ENCODE data around the gene ETV6.

The ETV6 gene

DNA sequence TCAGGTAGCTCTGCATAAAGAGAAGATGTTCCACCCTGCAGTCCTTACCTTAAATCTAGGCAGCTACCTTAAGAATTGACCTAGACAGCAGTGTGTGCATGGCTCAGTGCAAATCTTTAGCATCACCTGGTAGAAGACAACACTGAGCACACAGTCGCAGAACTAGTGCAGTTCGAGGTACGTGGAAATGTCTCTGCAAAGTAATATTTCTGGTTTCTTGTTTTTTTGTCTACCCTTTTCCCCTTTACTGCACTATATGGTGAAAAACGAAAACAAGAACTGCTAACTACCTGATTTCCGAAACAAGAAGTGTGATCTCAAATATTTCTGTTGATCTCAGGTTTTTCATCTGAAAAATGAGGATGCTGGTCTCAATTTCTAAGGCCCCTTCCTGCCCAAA is 82.5 kb downstream of the ETV6 start:
- Histone ChIP-seq H3K9ac (ENCODE audit: insufficient read length, low read depth) (no peak overlapping the region), H3K36me3 (ENCODE audit: insufficient read depth, insufficient read length, low read length) (peaks cover 8% of the 10 kb centered on the region), H3K27me3 (ENCODE audit: insufficient read depth, insufficient read length) (no peaks in the 10 kb centered on the region), H3K4me1 (ENCODE audit: insufficient read depth, insufficient read length) (no peaks in the 10 kb centered on the region), H3K9me3 (ENCODE audit: insufficient read depth, low read length) (no peaks in the 10 kb centered on the region), H3K4me3 (ENCODE audit: insufficient read length, low read depth) (no peak overlapping the region)
- no peak for DNase-seq (ENCODE audit: low read depth, low spot score)
- TF ChIP-seq YY1 (IDR thresholded peaks at IDR 0.05; ENCODE audit: insufficient read depth, insufficient read length) (no peak), ZNF274 (IDR thresholded peaks at IDR 0.05; ENCODE audit: low read depth, low read length) (no peak), SUZ12 (IDR thresholded peaks at IDR 0.05; ENCODE audit: extremely low read depth, insufficient read depth, insufficient read length) (no peak)

DNA sequence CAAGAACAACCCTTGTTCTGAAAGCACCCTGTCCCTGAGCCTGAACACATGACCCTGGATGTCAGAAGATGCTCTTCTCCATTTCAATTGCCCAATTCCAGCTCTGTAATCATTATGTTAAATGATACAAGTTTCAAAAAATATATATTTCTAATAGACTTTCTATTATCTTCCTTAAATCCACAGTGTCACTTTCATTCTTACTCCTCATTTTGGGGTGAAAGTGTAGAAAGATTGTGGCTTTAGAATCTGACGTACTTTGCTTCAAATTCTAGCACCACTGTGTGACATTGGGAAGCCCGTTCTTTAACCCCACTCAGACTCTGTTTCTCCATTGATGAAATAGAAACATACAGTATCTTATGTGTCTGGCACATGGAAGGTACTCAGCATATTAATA is 83.2 kb downstream of the ETV6 start:
- DNase-seq (ENCODE audit: low read depth, low spot score) = no peak
- Histone ChIP-seq H3K9ac (ENCODE audit: insufficient read length, low read depth) (no peak overlapping the region), H3K4me1 (ENCODE audit: insufficient read depth, insufficient read length) (no peaks in the 10 kb centered on the region), H3K27me3 (ENCODE audit: insufficient read depth, insufficient read length) (no peaks in the 10 kb centered on the region), H3K9me3 (ENCODE audit: insufficient read depth, low read length) (no peaks in the 10 kb centered on the region), H3K36me3 (ENCODE audit: insufficient read depth, insufficient read length, low read length) (peaks cover 8% of the 10 kb centered on the region), H3K4me3 (ENCODE audit: insufficient read length, low read depth) (no peak overlapping the region)
- TF ChIP-seq YY1 (IDR thresholded peaks at IDR 0.05; ENCODE audit: insufficient read depth, insufficient read length) (no peak), ZNF274 (IDR thresholded peaks at IDR 0.05; ENCODE audit: low read depth, low read length) (no peak), SUZ12 (IDR thresholded peaks at IDR 0.05; ENCODE audit: extremely low read depth, insufficient read depth, insufficient read length) (no peak)

DNA sequence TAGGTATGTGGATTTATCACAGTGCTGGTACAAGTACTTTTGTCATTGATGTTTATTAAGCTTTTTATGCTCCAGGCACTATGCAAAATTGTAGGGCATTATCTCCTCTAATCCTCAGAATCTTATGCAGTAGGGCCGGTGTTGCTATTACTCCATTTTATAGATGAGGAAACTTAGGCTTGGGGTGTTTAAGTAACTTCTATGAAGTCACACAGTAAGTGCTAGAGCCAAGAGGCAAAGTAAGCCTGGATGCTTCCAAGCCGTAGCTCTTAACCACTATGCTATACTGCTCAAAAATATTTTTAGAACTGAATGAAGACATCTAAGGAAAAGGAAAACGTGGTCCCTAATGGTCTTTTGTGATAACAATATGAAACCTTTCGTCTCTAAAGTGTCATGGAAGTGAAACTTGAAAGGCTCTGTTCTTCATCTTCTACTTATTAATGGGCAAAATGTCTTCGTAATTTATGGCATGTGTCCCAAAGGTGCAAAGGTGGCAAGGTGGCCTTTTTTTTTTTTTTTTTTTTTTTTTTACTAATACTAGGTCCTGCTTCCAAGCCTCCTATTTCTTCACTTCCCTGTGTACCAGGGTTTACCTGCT is 85.2 kb downstream of the ETV6 start:
- H3K36me3 ChIP-seq (ENCODE audit: insufficient read depth, insufficient read length, low read length) = peaks cover 11% of the 10 kb centered on the region
- no peak overlapping the region for H3K9ac ChIP-seq (ENCODE audit: insufficient read length, low read depth)
- DNase-seq (ENCODE audit: low read depth, low spot score) = no peak
- H3K4me1 ChIP-seq (ENCODE audit: insufficient read depth, insufficient read length) = no peaks in the 10 kb centered on the region
- no peaks in the 10 kb centered on the region for H3K9me3 ChIP-seq (ENCODE audit: insufficient read depth, low read length)
- H3K4me3 ChIP-seq (ENCODE audit: insufficient read length, low read depth) = no peak overlapping the region
- no peak for TF ChIP-seq ZNF274 (IDR thresholded peaks at IDR 0.05; ENCODE audit: low read depth, low read length)
- TF ChIP-seq SUZ12 (IDR thresholded peaks at IDR 0.05; ENCODE audit: extremely low read depth, insufficient read depth, insufficient read length) = no peak
- TF ChIP-seq YY1 (IDR thresholded peaks at IDR 0.05; ENCODE audit: insufficient read depth, insufficient read length) = no peak
- H3K27me3 ChIP-seq (ENCODE audit: insufficient read depth, insufficient read length) = no peaks in the 10 kb centered on the region

DNA sequence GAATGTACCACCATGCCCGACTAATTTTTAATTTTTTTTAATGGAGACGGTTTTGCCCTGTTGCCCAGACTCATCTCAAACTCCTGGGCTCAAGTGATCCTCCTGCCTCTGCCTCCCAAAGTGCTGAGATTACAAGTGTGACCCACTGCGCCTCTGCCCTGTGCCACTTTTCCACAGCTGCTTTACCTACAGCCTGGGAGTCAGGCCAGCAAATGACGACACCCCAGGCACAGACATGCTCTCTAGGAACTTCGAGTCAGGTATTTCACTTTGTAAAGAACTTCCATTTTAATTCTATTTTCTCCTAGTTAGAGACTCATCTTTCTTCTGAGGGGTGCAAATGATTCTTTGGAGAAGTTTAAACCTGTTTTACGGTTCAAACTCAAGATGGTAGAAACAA is 89.0 kb downstream of the ETV6 start:
- TF ChIP-seq SUZ12 (IDR thresholded peaks at IDR 0.05; ENCODE audit: extremely low read depth, insufficient read depth, insufficient read length) (no peak), ZNF274 (IDR thresholded peaks at IDR 0.05; ENCODE audit: low read depth, low read length) (no peak), YY1 (IDR thresholded peaks at IDR 0.05; ENCODE audit: insufficient read depth, insufficient read length) (no peak)
- peaks cover 3% of the 10 kb centered on the region for H3K36me3 ChIP-seq (ENCODE audit: insufficient read depth, insufficient read length, low read length)
- DNase-seq (ENCODE audit: low read depth, low spot score) = no peak
- no peaks in the 10 kb centered on the region for H3K27me3 ChIP-seq (ENCODE audit: insufficient read depth, insufficient read length)
- H3K9ac ChIP-seq (ENCODE audit: insufficient read length, low read depth) = no peak overlapping the region
- H3K4me3 ChIP-seq (ENCODE audit: insufficient read length, low read depth) = no peak overlapping the region
- H3K4me1 ChIP-seq (ENCODE audit: insufficient read depth, insufficient read length) = no peaks in the 10 kb centered on the region
- no peaks in the 10 kb centered on the region for H3K9me3 ChIP-seq (ENCODE audit: insufficient read depth, low read length)

DNA sequence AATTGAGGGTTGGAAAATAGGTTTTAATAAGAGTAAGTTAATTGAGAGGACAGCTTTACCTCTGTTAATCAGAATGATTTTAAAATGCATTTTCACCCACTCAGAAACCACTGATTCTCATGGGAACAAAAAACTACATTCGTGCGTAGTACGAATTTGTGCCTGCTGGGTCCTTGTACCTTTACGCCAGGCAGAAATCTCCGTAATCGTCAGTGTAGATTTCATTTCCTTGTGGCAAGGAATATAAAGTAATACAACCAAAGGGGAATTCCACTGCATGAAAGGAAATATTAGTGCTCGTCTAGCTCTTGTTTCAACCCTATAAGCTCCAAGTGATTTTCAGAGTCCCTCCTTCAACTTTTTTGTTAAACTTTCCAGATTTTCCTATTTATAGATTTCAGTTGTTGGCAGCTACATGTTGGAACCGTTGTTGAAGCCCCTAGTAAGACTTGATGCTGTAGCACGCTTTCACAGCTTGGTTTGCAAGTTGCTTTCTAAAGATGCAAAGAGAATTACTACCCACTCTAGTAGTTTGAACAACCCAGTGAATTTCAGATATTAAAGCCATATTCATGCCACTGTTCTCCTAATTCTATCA is 90.6 kb downstream of the ETV6 start:
- TF ChIP-seq YY1 (IDR thresholded peaks at IDR 0.05; ENCODE audit: insufficient read depth, insufficient read length) = no peak
- TF ChIP-seq SUZ12 (IDR thresholded peaks at IDR 0.05; ENCODE audit: extremely low read depth, insufficient read depth, insufficient read length) = no peak
- no peak for TF ChIP-seq ZNF274 (IDR thresholded peaks at IDR 0.05; ENCODE audit: low read depth, low read length)
- DNase-seq (ENCODE audit: low read depth, low spot score) = no peak
- no peak overlapping the region for H3K4me3 ChIP-seq (ENCODE audit: insufficient read length, low read depth)
- H3K4me1 ChIP-seq (ENCODE audit: insufficient read depth, insufficient read length) = peaks cover 8% of the 10 kb centered on the region
- peaks cover 3% of the 10 kb centered on the region for H3K36me3 ChIP-seq (ENCODE audit: insufficient read depth, insufficient read length, low read length)
- no peaks in the 10 kb centered on the region for H3K9me3 ChIP-seq (ENCODE audit: insufficient read depth, low read length)
- no peaks in the 10 kb centered on the region for H3K27me3 ChIP-seq (ENCODE audit: insufficient read depth, insufficient read length)
- no peak overlapping the region for H3K9ac ChIP-seq (ENCODE audit: insufficient read length, low read depth)

DNA sequence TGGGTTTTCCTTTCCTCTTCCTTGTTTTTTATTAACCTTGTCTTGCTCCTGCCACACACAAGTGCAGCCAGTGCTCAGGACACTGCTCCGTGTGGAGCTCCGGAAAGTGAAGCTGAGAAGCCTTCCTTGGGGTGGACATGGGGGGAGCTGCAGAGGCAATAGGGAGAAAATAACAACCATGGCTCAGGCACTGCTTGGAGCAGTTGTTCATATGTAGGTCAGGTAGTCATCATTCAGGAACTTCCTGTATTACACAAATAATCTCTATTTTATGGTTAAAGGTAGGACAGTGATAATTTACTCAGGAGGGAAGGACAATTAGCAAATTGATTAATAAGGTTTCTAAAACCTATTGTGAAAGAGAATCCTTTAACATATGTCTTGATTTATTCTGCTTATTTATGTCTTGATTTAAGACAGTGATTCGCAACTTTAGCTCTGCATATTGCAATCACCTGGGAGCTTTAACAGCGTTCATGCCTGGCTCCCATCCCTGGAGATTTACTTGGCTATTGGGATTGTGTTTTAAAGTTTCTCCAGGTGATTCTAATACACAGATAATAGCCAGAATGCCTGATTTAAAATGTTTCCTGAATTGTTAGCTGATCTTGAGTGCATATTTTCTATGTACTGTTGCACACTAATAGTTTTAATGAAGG is 92.1 kb downstream of the ETV6 start:
- Histone ChIP-seq H3K36me3 (ENCODE audit: insufficient read depth, insufficient read length, low read length) (peaks cover 3% of the 10 kb centered on the region), H3K4me1 (ENCODE audit: insufficient read depth, insufficient read length) (peaks cover 8% of the 10 kb centered on the region), H3K4me3 (ENCODE audit: insufficient read length, low read depth) (no peak overlapping the region), H3K9ac (ENCODE audit: insufficient read length, low read depth) (no peak overlapping the region), H3K9me3 (ENCODE audit: insufficient read depth, low read length) (no peaks in the 10 kb centered on the region), H3K27me3 (ENCODE audit: insufficient read depth, insufficient read length) (no peaks in the 10 kb centered on the region)
- no peak for DNase-seq (ENCODE audit: low read depth, low spot score)
- TF ChIP-seq SUZ12 (IDR thresholded peaks at IDR 0.05; ENCODE audit: extremely low read depth, insufficient read depth, insufficient read length) (no peak), YY1 (IDR thresholded peaks at IDR 0.05; ENCODE audit: insufficient read depth, insufficient read length) (no peak), ZNF274 (IDR thresholded peaks at IDR 0.05; ENCODE audit: low read depth, low read length) (no peak)
